Immature natural killer cell (primary cell): ENCODE measurements around the gene TMPRSS5. TPM values are rescaled to one million over a fixed set of nuclear protein-coding genes. Genes with fewer than 3 reads are reported as not detected.
"Not testable (repeated sequence)": the region's sequence is repeated elsewhere in the genome, so short reads cannot be mapped to it uniquely, and the experiment has no call there.

Source experiments
- DNase-seq, 3 donors: peaks; one replicate each; pipeline ENCODE4 v3.0.0; 2022; ENCODE audit warnings: mixed read lengths in 1 of 3
- H3K27ac Mint-ChIP-seq, 6 donors: one replicate each; pipeline ENCODE4 v1.8.0; 2020; ENCODE audit warnings: mixed read lengths in 6 of 6, mild to moderate bottlenecking in 5 of 6, inconsistent platforms in 4 of 6, moderate library complexity in 3 of 6
- H3K27me3 Mint-ChIP-seq, 3 donors: one replicate each; pipeline ENCODE4 v1.8.0; 2020 to 2021; ENCODE audit warnings: low read depth in 3 of 3, mild to moderate bottlenecking in 3 of 3, mixed read lengths in 3 of 3, moderate library complexity in 3 of 3, inconsistent platforms in 1 of 3
- H3K36me3 Mint-ChIP-seq, 3 donors: one replicate each; pipeline ENCODE4 v1.8.0; 2020; ENCODE audit warnings: mixed read lengths in 3 of 3, inconsistent platforms in 2 of 3, mild to moderate bottlenecking in 2 of 3
- H3K4me1 Mint-ChIP-seq, 2 donors: one replicate each; pipeline ENCODE4 v1.8.0; 2020; ENCODE audit warnings: inconsistent platforms in 2 of 2, mild to moderate bottlenecking in 2 of 2, mixed read lengths in 2 of 2, moderate library complexity in 1 of 2
- H3K4me3 Mint-ChIP-seq, 5 donors: one replicate each; pipeline ENCODE4 v1.8.0; 2020; ENCODE audit warnings: mild to moderate bottlenecking in 5 of 5, mixed read lengths in 5 of 5, inconsistent platforms in 3 of 5, moderate library complexity in 3 of 5
- H3K9me3 Mint-ChIP-seq, 6 donors: one replicate each; pipeline ENCODE4 v1.8.0; 2020; ENCODE audit warnings: mild to moderate bottlenecking in 6 of 6, mixed read lengths in 6 of 6, inconsistent platforms in 4 of 6, moderate library complexity in 3 of 6
- polyA plus RNA-seq, 3 donors: library from polyadenylated mRNA; unstranded; fragments of 300-500 nt; fragmentation: Illumina TruSeq; gene quantifications; one replicate each; pipeline ENCODE4 v1.2.3, GENCODE V29; 2021

The TMPRSS5 gene
- polyA plus RNA-seq, 3 donors from 2014 or later: not detected

DNA sequence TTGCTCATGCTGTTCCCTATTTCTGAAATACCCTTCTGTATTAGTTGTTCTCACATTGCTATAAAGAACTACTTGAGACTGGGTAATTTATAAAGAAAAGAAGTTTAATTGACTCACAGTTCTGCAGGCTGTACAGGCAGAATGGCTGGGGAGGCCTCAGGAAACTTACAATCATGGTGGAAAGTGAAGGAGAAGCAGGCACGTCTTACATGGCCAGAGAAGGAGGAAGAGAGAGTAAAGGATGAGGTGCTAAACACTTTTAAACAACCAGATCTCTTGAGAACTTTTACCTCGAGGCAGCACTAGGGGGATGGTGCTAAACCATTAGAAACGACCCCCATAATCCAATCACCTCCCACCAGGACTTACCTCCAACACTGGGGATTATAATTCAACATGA is 14.4 kb upstream of the TMPRSS5 start:
- H3K36me3 Mint-ChIP-seq: peaks cover 17 to 37% (median 32%) of the 10 kb centered on the region in 3 donors
- H3K4me3 Mint-ChIP-seq, H3K4me1 Mint-ChIP-seq, H3K27ac Mint-ChIP-seq, H3K27me3 Mint-ChIP-seq, DNase-seq, H3K9me3 Mint-ChIP-seq: not testable (repeated sequence)

DNA sequence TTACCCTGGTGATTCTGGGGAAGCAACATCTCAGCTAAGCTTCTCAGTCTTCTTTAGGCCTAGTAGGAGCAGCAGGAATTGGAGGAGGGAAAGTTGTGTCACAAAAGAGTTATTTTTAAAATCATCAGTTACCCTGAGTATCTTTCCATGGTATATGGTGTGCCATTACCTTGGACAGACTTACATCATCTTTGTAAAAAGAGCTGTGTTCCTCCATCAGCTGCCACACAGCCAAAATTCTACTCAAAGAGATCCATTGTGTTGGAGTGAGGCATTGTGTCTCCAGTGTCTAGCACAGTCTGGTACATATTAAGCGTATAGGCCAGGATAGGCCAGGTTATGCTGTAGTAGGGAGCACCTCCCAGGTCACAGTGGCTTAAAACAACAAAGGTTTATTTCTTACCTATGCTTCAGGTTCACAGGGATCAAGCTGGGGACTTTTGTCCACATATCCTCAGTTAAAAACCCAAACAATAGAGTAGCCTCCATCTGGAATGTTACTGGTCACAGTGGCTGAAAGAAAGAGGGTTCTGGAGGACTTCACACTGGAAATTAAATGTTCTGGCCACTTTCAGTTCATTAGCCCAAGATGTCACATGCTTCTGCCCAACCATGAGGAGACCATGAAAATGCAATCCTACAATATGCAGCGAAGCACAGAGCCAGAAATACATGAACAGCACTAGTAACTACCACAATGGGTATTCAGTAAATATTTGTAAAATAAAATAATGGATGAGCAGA is 9.9 kb upstream of the TMPRSS5 start:
- Mint-ChIP-seq H3K9me3 (peaks cover 0 to 4% (median 0%) of the 10 kb centered on the region in 6 donors), H3K27ac (no peak overlapping the region), H3K4me3 (no peak overlapping the region), H3K36me3 (peaks cover 27 to 48% (median 32%) of the 10 kb centered on the region in 3 donors), H3K27me3 (peaks cover 0 to 2% (median 0%) of the 10 kb centered on the region in 3 donors), H3K4me1 (no peaks in the 10 kb centered on the region)
- DNase-seq: no peak

DNA sequence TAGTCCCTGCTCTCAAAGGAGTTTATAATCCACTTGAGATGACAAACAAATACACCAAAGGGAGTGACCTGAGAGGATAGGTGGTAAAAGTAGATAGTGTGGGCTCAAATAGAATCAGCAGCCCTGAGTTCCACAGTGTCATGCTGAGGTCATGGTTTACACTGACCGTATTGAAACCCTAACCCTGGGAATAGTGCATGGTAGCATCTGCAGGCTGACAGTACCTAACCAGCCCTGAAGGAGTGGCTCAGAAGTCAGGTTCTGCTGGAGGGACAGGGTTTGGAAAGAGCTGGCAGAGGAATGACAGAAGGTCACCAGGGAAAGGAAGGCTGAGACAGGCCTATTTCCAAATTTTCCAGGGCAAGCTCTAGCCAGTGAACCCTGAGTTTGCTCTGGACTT is 9.2 kb upstream of the TMPRSS5 start:
- H3K36me3 Mint-ChIP-seq: peaks cover 23 to 43% (median 26%) of the 10 kb centered on the region in 3 donors

DNA sequence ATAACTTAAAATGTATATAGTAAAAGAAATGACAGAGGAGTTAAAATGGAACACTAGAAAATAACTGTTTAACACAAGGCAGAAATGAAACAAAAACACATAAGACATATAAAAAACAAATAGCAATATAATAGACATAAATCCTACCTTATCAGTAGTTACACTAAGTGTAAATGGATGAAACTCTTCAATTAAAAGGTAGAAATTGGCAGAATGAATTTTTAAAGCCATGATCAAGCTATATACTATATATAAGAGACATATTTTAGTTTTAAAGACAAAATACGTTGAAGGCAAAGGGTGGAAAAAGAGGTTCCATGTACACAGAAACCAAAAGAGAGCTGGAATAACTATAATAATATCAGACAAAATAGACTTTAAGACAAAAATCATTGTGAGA is 4.9 kb upstream of the TMPRSS5 start:
- Mint-ChIP-seq H3K4me3 (no peak overlapping the region), H3K9me3 (peaks cover 8 to 28% (median 18%) of the 10 kb centered on the region in 6 donors), H3K27me3 (peaks cover 0 to 2% (median 0%) of the 10 kb centered on the region in 3 donors), H3K36me3 (peaks cover 33 to 42% (median 36%) of the 10 kb centered on the region in 3 donors), H3K27ac (no peak overlapping the region), H3K4me1 (no peaks in the 10 kb centered on the region)
- no peak for DNase-seq

More for the DNA sequence above, 9.2 kb upstream of the TMPRSS5 start:
- Mint-ChIP-seq H3K4me1 (no peaks in the 10 kb centered on the region), H3K4me3 (no peak overlapping the region), H3K27ac (no peak overlapping the region), H3K9me3 (peaks cover 0 to 4% (median 0%) of the 10 kb centered on the region in 6 donors), H3K27me3 (peaks cover 0 to 2% (median 0%) of the 10 kb centered on the region in 3 donors)
- DNase-seq: no peak

DNA sequence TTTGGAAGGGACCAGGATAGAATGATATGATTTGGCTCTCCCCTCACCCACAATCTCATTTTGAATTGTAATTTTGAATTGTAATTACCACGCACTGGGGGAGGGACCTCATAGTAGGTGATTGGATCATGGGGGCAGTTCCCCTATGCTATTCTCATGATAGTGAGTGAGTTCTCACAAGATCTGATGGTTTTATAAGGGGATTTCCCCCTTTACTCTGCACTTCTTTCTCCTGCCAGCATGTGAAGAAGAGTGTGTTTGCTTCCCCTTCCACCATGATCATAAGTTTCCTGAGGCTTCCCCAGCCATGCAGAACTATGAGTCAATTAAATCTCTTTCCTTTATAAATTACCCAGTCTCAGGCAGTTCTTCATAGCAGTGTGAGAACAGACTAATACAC is 2.6 kb downstream of the TMPRSS5 start:
- H3K27me3 Mint-ChIP-seq, H3K27ac Mint-ChIP-seq, H3K4me1 Mint-ChIP-seq, DNase-seq, H3K4me3 Mint-ChIP-seq: not testable (repeated sequence)
- Mint-ChIP-seq H3K36me3 (peaks cover 15 to 30% (median 18%) of the 10 kb centered on the region in 3 donors), H3K9me3 (peaks cover 4 to 14% (median 10%) of the 10 kb centered on the region in 6 donors)

DNA sequence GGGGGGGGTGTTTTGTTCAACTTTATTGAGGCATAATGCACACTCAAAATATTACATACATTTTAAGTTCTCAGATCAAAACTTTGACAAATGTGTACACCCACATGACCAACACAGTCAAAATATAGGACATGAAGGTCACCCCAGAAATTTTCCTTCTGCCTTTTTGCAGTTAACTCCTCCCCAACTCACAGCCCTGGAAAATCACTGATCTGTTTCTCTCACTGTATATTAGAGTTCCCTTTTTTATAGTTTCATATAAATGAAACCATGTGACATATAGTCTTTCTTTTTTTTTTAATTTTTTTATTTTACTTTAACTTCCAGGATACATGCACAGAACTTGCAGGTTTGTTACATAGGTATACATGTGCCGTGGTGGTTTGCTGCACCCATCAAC is 4.6 kb downstream of the TMPRSS5 start:
- H3K4me1 Mint-ChIP-seq: no peaks in the 10 kb centered on the region

DNA sequence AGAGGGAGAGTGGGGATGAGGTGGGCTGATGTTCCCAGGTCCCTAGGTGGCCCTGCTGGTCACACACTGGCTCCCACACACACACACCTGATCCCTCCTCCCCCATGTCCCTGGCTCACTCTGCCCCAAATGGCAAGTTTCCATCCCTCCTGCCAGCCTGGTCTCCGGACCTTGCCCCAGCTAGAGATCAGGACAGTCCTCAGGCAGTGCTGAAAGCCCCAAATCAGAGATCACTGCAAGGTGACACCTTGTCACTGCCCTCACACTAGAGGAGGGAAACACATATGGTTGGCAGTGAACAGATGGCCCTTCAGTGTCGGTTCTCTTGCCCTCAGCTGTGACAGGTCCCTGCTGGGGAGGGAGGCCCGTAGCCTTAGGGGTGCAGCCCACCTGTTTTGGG is 7.6 kb downstream of the TMPRSS5 start:
- H3K27me3 Mint-ChIP-seq: peaks cover 2% of the 10 kb centered on the region in 3 donors
- peaks cover 0 to 7% of the 10 kb centered on the region in 2 donors for H3K4me1 Mint-ChIP-seq
- H3K4me3 Mint-ChIP-seq: no peak overlapping the region
- no peaks in the 10 kb centered on the region for H3K9me3 Mint-ChIP-seq
- H3K27ac Mint-ChIP-seq: no peak overlapping the region
- no peak for DNase-seq
- peaks cover 0 to 13% (median 3%) of the 10 kb centered on the region in 3 donors for H3K36me3 Mint-ChIP-seq

More for the DNA sequence above, 4.6 kb downstream of the TMPRSS5 start:
- Mint-ChIP-seq H3K9me3 (no peaks in the 10 kb centered on the region), H3K36me3 (peaks cover 3 to 19% (median 4%) of the 10 kb centered on the region in 3 donors), H3K4me3 (no peak overlapping the region), H3K27me3 (peaks cover 0 to 2% (median 2%) of the 10 kb centered on the region in 3 donors), H3K27ac (no peak overlapping the region)
- DNase-seq: no peak

DNA sequence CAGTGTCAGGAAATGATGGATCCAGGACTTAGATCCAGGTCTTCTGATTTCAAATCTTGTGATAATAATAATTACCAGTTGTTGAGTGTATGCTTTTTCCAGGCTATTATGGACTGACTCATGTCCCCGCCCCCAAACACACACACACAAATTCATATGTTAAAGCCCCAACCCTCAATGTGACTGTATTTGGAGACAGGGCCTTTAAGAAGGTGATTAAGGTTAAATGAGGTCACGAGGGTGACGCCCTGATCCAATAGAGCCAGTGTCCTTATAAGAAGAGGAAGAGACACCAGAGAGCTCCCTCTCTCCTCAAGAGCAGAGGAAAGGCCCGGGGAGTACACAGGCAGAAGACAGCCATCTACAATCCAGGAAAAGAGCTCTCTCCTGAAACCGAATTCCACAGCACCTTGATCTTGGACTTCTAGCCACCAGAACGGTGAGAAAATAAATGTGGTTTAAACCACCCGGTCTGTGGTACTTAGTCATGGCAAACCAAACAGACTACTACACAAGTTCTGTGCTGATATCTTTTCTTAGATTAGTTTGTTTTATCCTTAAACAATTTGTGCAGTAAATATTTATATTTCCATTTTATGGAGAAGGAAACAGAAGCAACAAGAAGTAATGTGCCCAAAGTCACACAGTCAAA is 8.2 kb downstream of the TMPRSS5 start:
- Mint-ChIP-seq H3K27ac (no peak overlapping the region), H3K36me3 (peaks cover 0 to 13% (median 3%) of the 10 kb centered on the region in 3 donors), H3K9me3 (no peaks in the 10 kb centered on the region), H3K27me3 (peaks cover 2% of the 10 kb centered on the region in 3 donors), H3K4me1 (peaks cover 0 to 7% of the 10 kb centered on the region in 2 donors), H3K4me3 (no peak overlapping the region)
- no peak for DNase-seq

DNA sequence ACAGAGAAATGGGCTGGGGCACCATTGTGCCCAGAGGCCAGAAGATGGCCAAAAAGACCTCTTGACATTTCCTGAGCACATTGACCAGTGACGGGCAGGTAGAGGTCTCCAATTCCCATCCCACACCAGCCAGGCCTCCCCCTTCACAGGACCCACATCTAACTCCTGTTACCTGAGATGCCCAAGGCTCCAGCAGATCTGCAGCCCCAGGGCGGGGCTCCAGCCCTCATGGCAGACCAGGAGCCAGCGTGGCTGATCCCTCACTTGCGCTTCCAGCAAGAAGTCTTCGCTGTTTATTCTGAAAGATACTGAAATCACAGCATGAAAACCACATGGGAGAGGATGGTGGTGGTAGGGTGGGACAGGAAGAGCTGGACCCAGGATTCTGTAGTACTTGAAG is 9.0 kb downstream of the TMPRSS5 start:
- H3K9me3 Mint-ChIP-seq: no peaks in the 10 kb centered on the region
- H3K4me3 Mint-ChIP-seq: no peak overlapping the region
- peaks cover 0 to 7% of the 10 kb centered on the region in 2 donors for H3K4me1 Mint-ChIP-seq
- DNase-seq: no peak
- peaks cover 2% of the 10 kb centered on the region in 3 donors for H3K27me3 Mint-ChIP-seq
- H3K27ac Mint-ChIP-seq: no peak overlapping the region
- H3K36me3 Mint-ChIP-seq: peaks cover 0 to 13% (median under 1%) of the 10 kb centered on the region in 3 donors

DNA sequence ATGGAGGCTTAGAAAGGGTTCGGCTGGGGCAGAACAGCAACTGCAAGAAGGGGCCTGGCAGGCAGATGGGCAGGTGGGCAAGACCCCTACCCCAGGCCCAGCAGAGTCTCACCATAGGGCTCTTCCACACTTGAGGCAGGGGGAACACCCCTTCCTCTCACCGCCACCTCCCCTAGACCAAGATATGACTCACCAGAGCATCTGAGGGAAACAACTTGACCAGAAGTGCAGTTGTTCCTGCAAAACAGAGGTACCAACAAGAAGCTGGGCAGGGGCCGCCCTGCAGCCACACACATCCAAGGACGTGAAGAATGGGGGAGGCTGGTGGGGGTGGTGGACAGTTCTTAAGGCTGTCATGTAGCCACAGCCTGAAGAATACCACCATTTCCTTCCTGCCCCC is 10.9 kb downstream of the TMPRSS5 start:
- H3K27ac Mint-ChIP-seq: no peak overlapping the region
- no peak for DNase-seq
- H3K9me3 Mint-ChIP-seq: no peaks in the 10 kb centered on the region
- H3K36me3 Mint-ChIP-seq: peaks cover 0 to 8% (median 0%) of the 10 kb centered on the region in 3 donors
- no peak overlapping the region for H3K4me3 Mint-ChIP-seq
- peaks cover 0 to 7% of the 10 kb centered on the region in 2 donors for H3K4me1 Mint-ChIP-seq
- peaks cover 0 to 2% (median 2%) of the 10 kb centered on the region in 3 donors for H3K27me3 Mint-ChIP-seq

DNA sequence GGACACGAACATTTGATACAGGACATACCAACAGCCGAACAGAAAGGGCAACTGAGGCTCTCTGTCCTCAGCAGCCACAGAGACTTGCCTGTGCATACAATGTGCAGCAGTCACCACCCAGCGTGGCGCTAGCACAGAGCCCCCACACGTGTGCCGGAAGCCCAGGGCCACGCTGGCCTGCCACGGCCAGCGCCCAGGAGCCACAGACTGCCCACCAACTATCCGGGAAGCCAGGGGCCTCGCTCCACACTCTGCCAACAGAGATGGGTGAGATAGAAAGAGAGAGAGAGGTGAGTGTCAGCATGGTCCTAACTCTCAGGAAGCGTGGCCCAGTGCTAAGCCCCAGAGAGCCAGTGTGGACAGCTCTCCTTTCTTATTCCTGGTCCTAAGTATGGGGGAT is 11.7 kb downstream of the TMPRSS5 start:
- Mint-ChIP-seq H3K4me3 (no peak overlapping the region), H3K27me3 (peaks cover 0 to 2% (median 2%) of the 10 kb centered on the region in 3 donors), H3K4me1 (peaks cover 0 to 7% of the 10 kb centered on the region in 2 donors), H3K27ac (peak overlapping the region in 1 of 6 donors; percentile 22), H3K36me3 (peaks cover 0 to 8% (median 0%) of the 10 kb centered on the region in 3 donors), H3K9me3 (no peaks in the 10 kb centered on the region)
- no peak for DNase-seq

DNA sequence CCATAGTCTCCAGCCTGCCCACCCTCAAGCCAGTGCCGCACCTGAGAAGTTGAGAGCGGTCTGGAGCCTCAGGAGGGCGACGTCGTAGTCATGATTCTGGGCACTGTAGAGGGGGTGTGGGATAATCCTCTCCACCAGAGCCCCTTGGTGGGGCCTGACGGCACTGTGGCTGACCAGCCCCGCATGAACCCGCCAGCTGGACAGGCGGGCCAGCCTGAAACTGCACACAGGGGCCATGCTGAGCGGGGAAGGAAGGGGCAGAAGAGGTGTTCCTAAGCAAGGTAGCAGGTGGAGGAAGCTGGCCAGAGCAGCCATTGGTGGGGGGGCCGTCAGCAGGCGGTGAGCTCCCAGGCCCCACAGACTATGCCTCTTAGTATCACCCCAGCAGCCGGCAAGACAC is 13.1 kb downstream of the TMPRSS5 start:
- Mint-ChIP-seq H3K9me3 (no peaks in the 10 kb centered on the region), H3K4me1 (peaks cover 0 to 7% of the 10 kb centered on the region in 2 donors), H3K27ac (no peak overlapping the region), H3K27me3 (peaks cover 0 to 2% (median 0%) of the 10 kb centered on the region in 3 donors), H3K36me3 (peaks cover 0 to 4% (median 0%) of the 10 kb centered on the region in 3 donors), H3K4me3 (no peak overlapping the region)
- no peak for DNase-seq

DNA sequence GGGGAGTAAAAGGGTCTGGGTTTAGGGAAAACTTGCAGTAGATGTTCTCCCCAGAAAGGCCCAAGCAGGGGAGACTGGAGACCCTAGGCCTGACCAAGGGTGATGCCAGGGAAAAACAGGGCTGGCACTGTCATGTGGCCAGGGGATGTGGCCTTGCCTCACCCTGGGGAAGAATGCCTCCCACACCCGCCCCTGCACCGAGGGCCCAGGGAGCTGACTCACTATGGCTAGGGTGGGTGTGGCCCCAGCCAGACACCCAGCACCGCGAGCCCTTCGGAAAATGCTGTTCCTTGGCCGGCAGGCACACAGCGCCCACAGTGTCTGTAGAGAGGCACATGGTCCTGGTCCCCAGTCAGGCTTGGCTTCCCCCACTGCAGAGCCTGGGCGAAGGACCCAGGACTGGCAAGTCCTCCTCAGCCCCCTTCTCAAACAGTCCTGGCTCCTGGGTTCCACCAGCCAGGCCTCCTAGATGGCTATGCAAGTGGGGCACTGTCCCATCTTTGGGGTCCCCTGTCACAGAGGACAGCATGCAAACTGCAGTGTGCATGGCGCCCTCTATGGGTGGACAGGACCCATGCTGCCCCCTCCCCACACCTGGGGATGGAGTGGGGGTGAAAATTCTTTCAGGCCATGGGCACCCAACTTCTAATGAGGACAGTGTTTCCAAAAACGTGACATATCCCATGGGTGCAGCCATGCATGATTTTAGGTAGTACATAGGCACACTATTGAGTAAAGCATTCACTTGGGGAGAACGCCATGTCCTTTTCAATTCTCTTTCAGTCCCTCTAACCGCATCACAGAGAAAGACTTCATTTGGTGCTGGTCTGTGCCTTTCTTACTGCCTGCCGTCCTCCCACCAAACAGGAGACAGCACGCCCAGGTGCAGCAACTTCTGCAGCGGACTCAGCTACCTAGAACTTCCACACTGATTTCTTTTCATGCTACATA is 15.2 kb downstream of the TMPRSS5 start:
- Mint-ChIP-seq H3K27ac (no peak overlapping the region), H3K9me3 (no peaks in the 10 kb centered on the region), H3K27me3 (peaks cover 0 to 2% (median 0%) of the 10 kb centered on the region in 3 donors), H3K4me1 (peaks cover 0 to 7% of the 10 kb centered on the region in 2 donors), H3K4me3 (no peak overlapping the region), H3K36me3 (peaks cover 0 to 4% (median 3%) of the 10 kb centered on the region in 3 donors)
- DNase-seq: no peak
